PC-3 (cell line): Measurements from ENCODE around the gene PLA1A.

Source experiments
- EZH2 ChIP-seq: fragments of 300-600 bp; sonication (generic); IDR thresholded peaks from one replicate; pipeline ENCODE4 v1.6.1; 2017; ENCODE audit warnings: antibody characterized with exemption, mild to moderate bottlenecking, low read length; ENCODE audit not compliant: unreplicated experiment
- TF ChIP-seq, protein P1 (sequence below): fragments of 300-600 bp; sonication (generic); conservative IDR thresholded peaks from 2 replicates; pipeline ENCODE4 v1.5.1; 2017; ENCODE audit warnings: antibody characterized with exemption, low read depth, mild to moderate bottlenecking, low read length

GRCh38 chr3:119611664-119612063 lies 14.0 kb downstream of the PLA1A start:
- TF ChIP-seq, protein P1, sequence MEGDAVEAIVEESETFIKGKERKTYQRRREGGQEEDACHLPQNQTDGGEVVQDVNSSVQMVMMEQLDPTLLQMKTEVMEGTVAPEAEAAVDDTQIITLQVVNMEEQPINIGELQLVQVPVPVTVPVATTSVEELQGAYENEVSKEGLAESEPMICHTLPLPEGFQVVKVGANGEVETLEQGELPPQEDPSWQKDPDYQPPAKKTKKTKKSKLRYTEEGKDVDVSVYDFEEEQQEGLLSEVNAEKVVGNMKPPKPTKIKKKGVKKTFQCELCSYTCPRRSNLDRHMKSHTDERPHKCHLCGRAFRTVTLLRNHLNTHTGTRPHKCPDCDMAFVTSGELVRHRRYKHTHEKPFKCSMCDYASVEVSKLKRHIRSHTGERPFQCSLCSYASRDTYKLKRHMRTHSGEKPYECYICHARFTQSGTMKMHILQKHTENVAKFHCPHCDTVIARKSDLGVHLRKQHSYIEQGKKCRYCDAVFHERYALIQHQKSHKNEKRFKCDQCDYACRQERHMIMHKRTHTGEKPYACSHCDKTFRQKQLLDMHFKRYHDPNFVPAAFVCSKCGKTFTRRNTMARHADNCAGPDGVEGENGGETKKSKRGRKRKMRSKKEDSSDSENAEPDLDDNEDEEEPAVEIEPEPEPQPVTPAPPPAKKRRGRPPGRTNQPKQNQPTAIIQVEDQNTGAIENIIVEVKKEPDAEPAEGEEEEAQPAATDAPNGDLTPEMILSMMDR, result no peak
- TF ChIP-seq EZH2, result no peak
